B cell (primary cell): ENCODE data around the gene ARAP1. TPM values are rescaled to one million over a fixed set of nuclear protein-coding genes. Genes with fewer than 3 reads are reported as not detected.

ENCODE experiments used
- ATAC-seq: fragments of 200-7000 bp; cut with Tn5 transposase; one replicate; pipeline ENCODE4 v1.10.0; 2021; ENCODE audit warnings: low read depth, mild to moderate bottlenecking, moderate number of reproducible peaks, moderate library complexity
- CTCF ChIA-PET: fragments of 350-600 bp; sonication (Branson Sonifier 250); formaldehyde crosslinking; loops from one replicate; lab custom pipeline; 2021; ENCODE audit warnings: antibody characterized with exemption, inconsistent platforms; lab: Charles Lee
- POLR2A ChIA-PET: fragments of 350-600 bp; sonication (Branson Sonifier 250); formaldehyde crosslinking; loops from one replicate; lab custom pipeline; 2021; ENCODE audit warnings: antibody characterized with exemption; lab: Charles Lee
- DNase-seq: peaks from one replicate; pipeline ENCODE4 v3.0.0; 2013
- H2AFZ ChIP-seq: 2 replicates; pipeline ENCODE4 v1.6.1; 2012; ENCODE audit warnings: mild to moderate bottlenecking, low read depth, low read length; ENCODE audit not compliant: insufficient read depth, poor library complexity, severe bottlenecking
- H3K27ac ChIP-seq, 2 donors: 1 replicate in 1 of 2; 2 replicates in 1 of 2; pipeline ENCODE4 v1.5.1; 2012 to 2013; ENCODE audit warnings: low read length in 2 of 2, mild to moderate bottlenecking in 2 of 2, moderate library complexity in 1 of 2
- H3K27me3 ChIP-seq, 4 experiments: fragments of 200-600 bp in 1 of 4; sonication (generic) in 1 of 4; replicated peaks in 1 of 4; 1 replicate in 2 of 4; 2 replicates in 2 of 4; pipeline versions ENCODE4 v1.6.1 to v1.7.0; 2013 to 2016; ENCODE audit warnings: low read length in 3 of 4, mild to moderate bottlenecking in 2 of 4, mixed read lengths in 1 of 4, moderate library complexity in 1 of 4; ENCODE audit not compliant: insufficient read depth in 4 of 4, control insufficient read depth in 3 of 4; ENCODE audit errors: control extremely low read depth in 1 of 4
- H3K36me3 ChIP-seq, 2 experiments: replicated peaks in 1 of 2; 1 replicate in 1 of 2; 2 replicates in 1 of 2; pipeline versions ENCODE4 v1.6.1 to v1.7.1; 2013; ENCODE audit warnings: low read length in 1 of 2; ENCODE audit not compliant: insufficient read depth in 2 of 2, control insufficient read depth in 1 of 2; ENCODE audit errors: control extremely low read depth in 1 of 2, extremely low read depth in 1 of 2
- H3K4me1 ChIP-seq, 2 donors: fragments of 200-600 bp in 1 of 2; sonication (generic) in 1 of 2; 1 replicate in 1 of 2; 2 replicates in 1 of 2; pipeline versions ENCODE4 v1.5.1 to v1.6.1; 2013 to 2017; ENCODE audit warnings: low read length in 2 of 2; ENCODE audit not compliant: control insufficient read depth in 2 of 2, insufficient read depth in 2 of 2
- H3K4me2 ChIP-seq: replicated peaks from 2 replicates; pipeline ENCODE3; 2012; ENCODE audit warnings: mild to moderate bottlenecking, low read depth, low read length; ENCODE audit not compliant: poor library complexity, severe bottlenecking
- H3K4me3 ChIP-seq, 5 experiments: fragments of 200-600 bp in 1 of 5; sonication (generic) in 1 of 5; 1 replicate in 3 of 5; 2 replicates in 2 of 5; pipeline versions ENCODE4 v1.5.1 to v1.7.0; 2011 to 2016; ENCODE audit warnings: low read length in 4 of 5, mild to moderate bottlenecking in 4 of 5, low read depth in 2 of 5, control low read depth in 1 of 5, moderate library complexity in 1 of 5; ENCODE audit not compliant: insufficient read depth in 1 of 5; ENCODE audit errors: control extremely low read depth in 1 of 5, extremely low read depth in 1 of 5
- H3K79me2 ChIP-seq: fragments of 200-600 bp; sonication (generic); one replicate; pipeline ENCODE4 v1.6.0; 2016; ENCODE audit warnings: low read length; ENCODE audit not compliant: control insufficient read depth, insufficient read depth
- H3K9ac ChIP-seq: fragments of 200-600 bp; sonication (generic); 2 replicates; pipeline ENCODE4 v1.6.1; 2017; ENCODE audit warnings: mild to moderate bottlenecking, low read length, moderate library complexity
- H3K9me3 ChIP-seq, 3 donors: one replicate each; pipeline versions ENCODE4 v1.6.1 to v1.7.1; 2013; ENCODE audit warnings: low read length in 2 of 3; ENCODE audit not compliant: control insufficient read depth in 2 of 3, insufficient read depth in 1 of 3; ENCODE audit errors: control extremely low read depth in 1 of 3
- H4K20me1 ChIP-seq: 2 replicates; pipeline ENCODE4 v1.6.0; 2012; ENCODE audit warnings: mild to moderate bottlenecking, low read length; ENCODE audit not compliant: insufficient read depth, control insufficient read depth, poor library complexity, severe bottlenecking
- H3K27ac Mint-ChIP-seq: one replicate; pipeline ENCODE4 v1.8.0; 2021; ENCODE audit warnings: mixed read lengths
- H3K27me3 Mint-ChIP-seq: one replicate; pipeline ENCODE4 v1.8.0; 2021; ENCODE audit warnings: mixed read lengths
- H3K4me1 Mint-ChIP-seq: one replicate; pipeline ENCODE4 v1.8.0; 2021; ENCODE audit warnings: mixed read lengths
- H3K4me3 Mint-ChIP-seq: one replicate; pipeline ENCODE4 v1.8.0; 2021; ENCODE audit warnings: mixed read lengths
- H3K9me3 Mint-ChIP-seq: one replicate; pipeline ENCODE4 v1.8.0; 2022; ENCODE audit warnings: mixed read lengths; ENCODE audit not compliant: insufficient read depth
- CTCF ChIP-seq: fragments of 200-600 bp; IDR thresholded peaks from one replicate; pipeline ENCODE4 v1.8.0; 2022; ENCODE audit warnings: antibody characterized with exemption, mild to moderate bottlenecking
- EZH2 ChIP-seq: IDR thresholded peaks from 2 replicates; pipeline ENCODE4 v1.6.1; 2012; ENCODE audit warnings: borderline replicate concordance, low read depth, mild to moderate bottlenecking, moderate library complexity, low read length; ENCODE audit not compliant: insufficient read depth, poor library complexity, severe bottlenecking
- WGBS: methylation state at CpG from one replicate; pipeline ENCODE4 v1.1.5; 2013; ENCODE audit warnings: missing lambda C conversion rate; ENCODE audit not compliant: insufficient coverage; 5-methylcytosine and 5-hydroxymethylcytosine counted together
- intact Hi-C: fragments of 100-400 bp; cut with micrococcal nuclease; formaldehyde crosslinking; loops from one replicate; pipeline ENCODE4 v1.10.0; 2022
- polyA plus RNA-seq: library from polyadenylated mRNA; depleted of rRNA; stranded (reverse); fragments of >200 nt; gene quantifications from 2 replicates; pipeline ENCODE4 v1.2.3, GENCODE V29; 2012
- total RNA-seq, 2 donors: library from RNA; stranded (reverse); fragments of 120-200 nt in 1 of 2; gene quantifications; 1 replicate in 1 of 2; 2 replicates in 1 of 2; pipeline versions ENCODE4 v1.2.3 to v1.2.4, GENCODE V29; 2013 to 2022

Gene ARAP1
- total and polyA plus RNA-seq, 2 donors (not counting 1 experiment from before 2014, with no cell fraction given): 143 to 242 TPM

- Mint-ChIP-seq H3K4me1 (peaks cover 46% of the 10 kb centered on the region), H3K9me3 (no peaks in the 10 kb centered on the region), H3K27ac (peak overlapping the region; percentile 92), H3K4me3 (peak overlapping the region; percentile 32), H3K27me3 (no peaks in the 10 kb centered on the region)
- no peak overlapping the region for H3K9ac ChIP-seq
- DNase-seq (no peak), ATAC-seq (no peak)
- intact Hi-C loops: no loop called here
- H2AFZ ChIP-seq: peak overlapping the region; percentile 70
- peak overlapping the region; percentile 81 to 87 for H3K27ac ChIP-seq
- ChIA-PET POLR2A (interaction anchor here (1.4 kb wide), 1 partner anchor 48 kb away, joined by 6 read pairs; no protein-coding TSS in a partner anchor), CTCF (interaction anchor here (0.6 to 10.6 kb wide), 7 partner anchors 13 to 57 kb away, joined by 3 to 390 read pairs (median 4); no protein-coding TSS in a partner anchor)
- peak overlapping the region; percentile 68 for H3K4me2 ChIP-seq
- H3K36me3 ChIP-seq: no peaks in the 10 kb centered on the region
- no peaks in the 10 kb centered on the region for H4K20me1 ChIP-seq
- H3K27me3 ChIP-seq: no peaks in the 10 kb centered on the region
- no peaks in the 10 kb centered on the region for H3K79me2 ChIP-seq
- TF ChIP-seq EZH2 (no peak), CTCF (no peak)
- peaks cover 28 to 36% of the 10 kb centered on the region in 2 donors for H3K4me1 ChIP-seq
- 96% methylated on average over 7 of the region's 8 CpGs for WGBS
- H3K9me3 ChIP-seq: no peaks in the 10 kb centered on the region
- H3K4me3 ChIP-seq: no peak overlapping the region
Observed at GRCh38 chr11:72786305-72787215, 34.4 kb upstream of the ARAP1 start.

GRCh38 chr11:72784662-72785061 is 32.5 kb upstream of the ARAP1 start:
- ATAC-seq (no peak), DNase-seq (no peak)
- Histone ChIP-seq H3K4me3 (no peak overlapping the region), H3K79me2 (peaks cover 17% of the 10 kb centered on the region), H3K9me3 (no peaks in the 10 kb centered on the region), H3K4me2 (no peak overlapping the region), H3K9ac (no peak overlapping the region), H2AFZ (no peak overlapping the region), H4K20me1 (peaks cover 16% of the 10 kb centered on the region), H3K27me3 (no peaks in the 10 kb centered on the region), H3K27ac (no peak overlapping the region), H3K36me3 (no peaks in the 10 kb centered on the region), H3K4me1 (peaks cover 43 to 52% of the 10 kb centered on the region in 2 donors)
- WGBS: 98% methylated on average over 9 of the region's 10 CpGs
- Mint-ChIP-seq H3K4me3 (no peak overlapping the region), H3K27ac (no peak overlapping the region), H3K9me3 (no peaks in the 10 kb centered on the region), H3K27me3 (no peaks in the 10 kb centered on the region), H3K4me1 (peaks cover 57% of the 10 kb centered on the region)
- ChIA-PET CTCF (no interaction called here), POLR2A (interaction anchor here (0.6 kb wide), 1 partner anchor 62 kb away, joined by 6 read pairs; no protein-coding TSS in a partner anchor)
- TF ChIP-seq EZH2 (no peak), CTCF (no peak)
- intact Hi-C loops: no loop called here
